Tibial artery (tissue), 4 donors: ENCODE results near the gene GLCE.

Source experiments
- DNase-seq, 2 donors: peaks; one replicate each; pipeline ENCODE4 v3.0.0-alpha.2; 2019
- H3K27ac ChIP-seq, 2 donors: fragments of 200-600 bp; sonication (generic) in 1 of 2; 1 replicate in 1 of 2; 2 replicates in 1 of 2; pipeline ENCODE4 v1.5.1; 2018 to 2019; ENCODE audit warnings: mild to moderate bottlenecking in 1 of 2
- H3K27me3 ChIP-seq, 2 donors: fragments of 200-600 bp; sonication (generic) in 1 of 2; one replicate each; pipeline versions ENCODE4 v1.5.1 to v1.6.0; 2016 to 2019
- H3K36me3 ChIP-seq, 3 donors: fragments of 200-600 bp; sonication (generic) in 2 of 3; one replicate each; pipeline ENCODE4 v1.5.1; 2016 to 2019; ENCODE audit warnings: mild to moderate bottlenecking in 2 of 3
- H3K4me1 ChIP-seq, 4 donors: fragments of 200-600 bp; sonication (generic) in 2 of 4; 1 replicate in 3 of 4; 2 replicates in 1 of 4; pipeline ENCODE4 v1.5.1; 2016 to 2019
- H3K4me3 ChIP-seq, 2 donors: fragments of 200-600 bp; sonication (generic) in 1 of 2; 1 replicate in 1 of 2; 2 replicates in 1 of 2; pipeline ENCODE4 v1.5.1; 2018 to 2019; ENCODE audit warnings: mild to moderate bottlenecking in 2 of 2
- H3K9me3 ChIP-seq, 3 donors: fragments of 200-600 bp; sonication (generic) in 1 of 3; one replicate each; pipeline ENCODE4 v1.5.1; 2016 to 2019
- intact Hi-C: fragments of 100-400 bp; cut with DNase I; formaldehyde crosslinking; loops from one replicate; pipeline ENCODE4 v1.15.0; 2023; ENCODE audit warnings: low total_unique reads
- TF ChIP-seq, protein P1 (sequence below), 2 experiments: fragments of 200-600 bp in 1 of 2; fragments of 450-650 bp in 1 of 2; IDR thresholded peaks; one replicate each; pipeline ENCODE4 v1.5.1; 2017 to 2019; ENCODE audit warnings: antibody characterized with exemption in 2 of 2, mild to moderate bottlenecking in 1 of 2, moderate library complexity in 1 of 2

Gene GLCE

DNA sequence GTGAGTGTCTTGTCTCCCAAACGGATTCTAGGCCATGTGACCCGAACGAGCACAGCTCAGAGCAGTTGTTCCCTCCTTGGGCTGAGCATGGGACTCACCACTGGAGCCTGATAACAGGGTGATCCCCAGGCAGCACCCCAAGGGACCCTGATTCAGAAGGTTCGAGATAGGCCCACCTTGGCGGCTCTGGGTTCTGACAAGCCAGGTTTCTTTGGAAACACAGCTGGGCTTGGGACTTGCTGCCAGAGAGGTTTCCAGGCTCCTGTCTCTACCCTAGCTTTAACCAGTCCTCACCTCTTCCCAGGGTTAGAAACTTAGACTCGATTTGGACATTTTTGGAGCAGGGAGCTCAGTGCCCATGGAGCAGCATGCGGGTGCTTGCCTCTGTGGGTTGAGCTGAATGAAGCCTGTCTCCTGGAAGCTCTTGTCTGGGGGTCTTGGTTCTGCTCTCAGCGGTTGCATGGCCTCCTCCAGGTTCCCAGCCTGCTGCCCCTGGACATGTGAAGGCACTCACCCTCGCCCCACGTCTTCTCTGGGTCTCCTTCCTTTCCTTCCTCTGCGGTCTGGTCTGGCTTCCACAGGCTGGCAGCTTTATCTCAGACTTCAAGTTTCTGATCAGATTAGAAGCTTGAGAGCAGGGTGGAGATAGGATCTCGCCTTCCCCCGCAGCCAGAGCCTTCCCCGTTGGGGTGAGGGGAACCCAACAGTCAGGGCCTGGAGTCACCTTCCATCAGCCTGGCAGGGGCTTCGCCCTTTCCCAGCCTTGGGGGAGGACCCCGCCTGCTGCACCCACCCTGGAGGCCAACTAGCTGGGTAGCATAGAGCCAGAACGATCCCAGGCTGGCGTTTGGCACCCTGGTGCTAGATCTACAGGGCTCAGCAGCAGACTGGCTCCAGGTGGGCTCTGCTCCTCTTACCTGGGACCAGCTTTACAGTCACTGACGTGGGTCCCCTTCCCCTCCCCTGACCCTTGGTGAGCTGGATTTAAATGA, 159.2 kb downstream of the GLCE start:
- no peak for DNase-seq
- H3K27ac ChIP-seq, result no peak overlapping the region

DNA sequence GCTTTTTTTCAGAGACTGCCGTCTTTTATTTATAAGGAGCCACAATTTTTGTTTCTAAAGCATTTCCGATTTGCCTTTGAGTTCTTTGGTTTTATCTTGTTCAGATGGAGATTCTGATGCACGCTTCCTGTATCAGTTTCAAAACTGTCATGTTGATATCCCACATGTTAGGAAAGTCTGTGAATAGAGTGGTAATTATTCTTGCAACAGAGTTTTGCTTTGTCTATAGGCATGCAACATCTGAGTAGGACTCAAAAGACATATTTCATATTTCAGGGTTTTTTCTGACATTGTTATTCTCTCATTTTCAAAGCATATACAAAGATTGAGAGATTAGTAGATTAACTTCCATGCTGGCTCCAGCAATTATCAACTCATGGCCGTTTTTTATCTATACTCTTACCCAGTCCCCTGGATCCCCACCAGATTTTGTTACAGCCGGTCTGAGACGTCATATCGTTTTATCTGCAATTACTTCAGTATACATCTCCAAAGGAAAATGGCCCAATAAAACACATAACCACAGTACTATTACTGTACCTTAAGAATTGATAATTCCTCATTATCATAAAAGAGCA, 160.6 kb downstream of the GLCE start:
- H3K4me1 ChIP-seq, result no peaks in the 10 kb centered on the region
- intact Hi-C loops, result no loop called here
- H3K27ac ChIP-seq, result no peak overlapping the region
- no peaks in the 10 kb centered on the region for H3K9me3 ChIP-seq
- H3K36me3 ChIP-seq, result no peaks in the 10 kb centered on the region
- no peak for DNase-seq
- peaks cover 0 to 28% of the 10 kb centered on the region in 2 donors for H3K27me3 ChIP-seq
- H3K4me3 ChIP-seq, result no peak overlapping the region
- TF ChIP-seq, protein P1, sequence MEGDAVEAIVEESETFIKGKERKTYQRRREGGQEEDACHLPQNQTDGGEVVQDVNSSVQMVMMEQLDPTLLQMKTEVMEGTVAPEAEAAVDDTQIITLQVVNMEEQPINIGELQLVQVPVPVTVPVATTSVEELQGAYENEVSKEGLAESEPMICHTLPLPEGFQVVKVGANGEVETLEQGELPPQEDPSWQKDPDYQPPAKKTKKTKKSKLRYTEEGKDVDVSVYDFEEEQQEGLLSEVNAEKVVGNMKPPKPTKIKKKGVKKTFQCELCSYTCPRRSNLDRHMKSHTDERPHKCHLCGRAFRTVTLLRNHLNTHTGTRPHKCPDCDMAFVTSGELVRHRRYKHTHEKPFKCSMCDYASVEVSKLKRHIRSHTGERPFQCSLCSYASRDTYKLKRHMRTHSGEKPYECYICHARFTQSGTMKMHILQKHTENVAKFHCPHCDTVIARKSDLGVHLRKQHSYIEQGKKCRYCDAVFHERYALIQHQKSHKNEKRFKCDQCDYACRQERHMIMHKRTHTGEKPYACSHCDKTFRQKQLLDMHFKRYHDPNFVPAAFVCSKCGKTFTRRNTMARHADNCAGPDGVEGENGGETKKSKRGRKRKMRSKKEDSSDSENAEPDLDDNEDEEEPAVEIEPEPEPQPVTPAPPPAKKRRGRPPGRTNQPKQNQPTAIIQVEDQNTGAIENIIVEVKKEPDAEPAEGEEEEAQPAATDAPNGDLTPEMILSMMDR (IDR thresholded peaks at IDR 0.05), result no peak

More for the DNA sequence above, 159.2 kb downstream of the GLCE start:
- H3K36me3 ChIP-seq, result no peaks in the 10 kb centered on the region
- no peaks in the 10 kb centered on the region for H3K9me3 ChIP-seq
- no peaks in the 10 kb centered on the region for H3K4me1 ChIP-seq
- peaks cover 0 to 19% of the 10 kb centered on the region in 2 donors for H3K27me3 ChIP-seq
- TF ChIP-seq, protein P1 (IDR thresholded peaks at IDR 0.05), result no peak
- H3K4me3 ChIP-seq, result no peak overlapping the region
- intact Hi-C loops, result no loop called here
